Measurements from ENCODE around the gene C10orf143. TPM values are rescaled to one million over a fixed set of nuclear protein-coding genes. Genes with fewer than 3 reads are reported as not detected.

Gene C10orf143
- total RNA-seq, 4 donors from 2014 or later = 2.4 to 22.1 (median 7.7) TPM; not detected in 1

DNA sequence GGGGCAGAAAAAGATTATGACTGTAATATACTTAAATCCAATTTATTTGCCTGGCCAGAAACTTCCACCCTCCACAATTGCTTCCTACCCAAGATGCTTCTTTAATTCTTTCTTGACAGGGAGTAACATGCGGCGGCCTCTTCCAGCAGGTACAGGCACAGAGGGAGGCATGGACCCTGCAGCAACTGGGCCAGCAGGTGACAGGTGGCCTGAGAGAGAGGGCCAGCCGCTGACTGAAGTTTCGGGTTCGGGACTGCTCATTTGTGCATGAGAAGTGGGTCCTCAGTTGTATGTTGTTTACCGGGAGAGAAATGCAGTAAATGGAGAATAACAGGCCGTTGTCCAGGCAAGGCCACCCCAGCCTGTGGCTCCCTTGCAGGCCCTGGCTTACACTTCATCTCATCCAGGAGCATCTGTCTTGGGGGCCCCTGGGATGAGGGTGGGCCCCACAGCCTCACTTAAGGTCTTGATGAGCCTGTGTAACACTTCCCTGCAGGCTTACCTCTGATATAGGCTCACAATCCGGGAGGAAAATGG, 72.5 kb downstream of the C10orf143 start:
- Histone ChIP-seq H3K4me1 (no peaks in the 10 kb centered on the region), H3K27me3 (no peaks in the 10 kb centered on the region), H3K4me3 (no peak overlapping the region), H3K27ac (no peak overlapping the region), H3K9me3 (no peaks in the 10 kb centered on the region), H3K36me3 (no peaks in the 10 kb centered on the region)
- intact Hi-C loops (cut with DNase I; ENCODE audit: low total_unique reads) = no loop called here
- TF ChIP-seq, protein P1, sequence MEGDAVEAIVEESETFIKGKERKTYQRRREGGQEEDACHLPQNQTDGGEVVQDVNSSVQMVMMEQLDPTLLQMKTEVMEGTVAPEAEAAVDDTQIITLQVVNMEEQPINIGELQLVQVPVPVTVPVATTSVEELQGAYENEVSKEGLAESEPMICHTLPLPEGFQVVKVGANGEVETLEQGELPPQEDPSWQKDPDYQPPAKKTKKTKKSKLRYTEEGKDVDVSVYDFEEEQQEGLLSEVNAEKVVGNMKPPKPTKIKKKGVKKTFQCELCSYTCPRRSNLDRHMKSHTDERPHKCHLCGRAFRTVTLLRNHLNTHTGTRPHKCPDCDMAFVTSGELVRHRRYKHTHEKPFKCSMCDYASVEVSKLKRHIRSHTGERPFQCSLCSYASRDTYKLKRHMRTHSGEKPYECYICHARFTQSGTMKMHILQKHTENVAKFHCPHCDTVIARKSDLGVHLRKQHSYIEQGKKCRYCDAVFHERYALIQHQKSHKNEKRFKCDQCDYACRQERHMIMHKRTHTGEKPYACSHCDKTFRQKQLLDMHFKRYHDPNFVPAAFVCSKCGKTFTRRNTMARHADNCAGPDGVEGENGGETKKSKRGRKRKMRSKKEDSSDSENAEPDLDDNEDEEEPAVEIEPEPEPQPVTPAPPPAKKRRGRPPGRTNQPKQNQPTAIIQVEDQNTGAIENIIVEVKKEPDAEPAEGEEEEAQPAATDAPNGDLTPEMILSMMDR (IDR thresholded peaks at IDR 0.05) = no peak
- no peak for TF ChIP-seq POLR2A (IDR thresholded peaks at IDR 0.05)
- no peak for DNase-seq

- Histone ChIP-seq H3K4me1 (no peaks in the 10 kb centered on the region), H3K4me3 (no peak overlapping the region), H3K27ac (no peak overlapping the region), H3K27me3 (no peaks in the 10 kb centered on the region), H3K36me3 (no peaks in the 10 kb centered on the region), H3K9me3 (no peaks in the 10 kb centered on the region)
- intact Hi-C loops (cut with DNase I; ENCODE audit: low total_unique reads) = no loop called here
- DNase-seq = peak in 1 of 2 donors; percentile 6
- TF ChIP-seq, protein P1 (IDR thresholded peaks at IDR 0.05) = no peak
Measured at GRCh38 chr10:130037169-130037661, 73.4 kb downstream of the C10orf143 start.

- DNase-seq = no peak
Measured at GRCh38 chr10:130036296-130037065, 74.1 kb downstream of the C10orf143 start.

DNA sequence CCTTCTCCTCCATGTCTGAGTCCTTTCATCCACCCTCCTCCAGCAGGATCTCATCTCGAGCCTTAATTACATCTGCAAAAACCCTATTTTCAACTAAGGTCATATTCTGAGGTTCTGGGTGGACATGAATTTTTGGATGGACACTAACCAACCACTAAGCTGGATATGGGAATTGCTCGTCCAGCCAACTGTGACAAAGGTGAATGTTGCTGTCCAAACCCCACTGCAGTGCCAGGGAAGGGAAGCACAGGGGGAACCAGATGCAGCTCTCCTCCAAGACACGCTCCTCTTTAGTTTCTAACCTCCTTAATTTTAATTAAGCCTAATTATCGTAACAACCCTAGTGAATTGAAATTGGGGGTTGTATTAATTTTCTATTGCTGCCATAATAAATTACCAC, 81.4 kb downstream of the C10orf143 start:
- Histone ChIP-seq H3K4me1 (no peaks in the 10 kb centered on the region), H3K27me3 (no peaks in the 10 kb centered on the region), H3K9me3 (no peaks in the 10 kb centered on the region), H3K27ac (no peak overlapping the region), H3K36me3 (no peaks in the 10 kb centered on the region), H3K4me3 (no peak overlapping the region)
- TF ChIP-seq, protein P1 (IDR thresholded peaks at IDR 0.05) = no peak
- no peak for TF ChIP-seq POLR2A (IDR thresholded peaks at IDR 0.05)
- no peak for DNase-seq
- intact Hi-C loops (cut with DNase I; ENCODE audit: low total_unique reads) = no loop called here

More at GRCh38 chr10:130036296-130037065, 74.1 kb downstream of the C10orf143 start:
- intact Hi-C loops (cut with DNase I; ENCODE audit: low total_unique reads) = no loop called here
- H3K27me3 ChIP-seq = no peaks in the 10 kb centered on the region
- TF ChIP-seq POLR2A (IDR thresholded peaks at IDR 0.05) = no peak
- TF ChIP-seq, protein P1 (IDR thresholded peaks at IDR 0.05) = no peak
- no peak overlapping the region for H3K4me3 ChIP-seq
- no peaks in the 10 kb centered on the region for H3K36me3 ChIP-seq
- H3K4me1 ChIP-seq = no peaks in the 10 kb centered on the region
- no peak overlapping the region for H3K27ac ChIP-seq
- no peaks in the 10 kb centered on the region for H3K9me3 ChIP-seq

GRCh38 chr10:130028465-130028819, 82.2 kb downstream of the C10orf143 start:
- no peaks in the 10 kb centered on the region for H3K27me3 ChIP-seq
- TF ChIP-seq POLR2A (IDR thresholded peaks at IDR 0.05) = no peak
- TF ChIP-seq, protein P1 (IDR thresholded peaks at IDR 0.05) = no peak
- no peak for DNase-seq
- no peak overlapping the region for H3K27ac ChIP-seq
- no peaks in the 10 kb centered on the region for H3K36me3 ChIP-seq
- H3K4me3 ChIP-seq = no peak overlapping the region
- intact Hi-C loops (cut with DNase I; ENCODE audit: low total_unique reads) = no loop called here
- H3K9me3 ChIP-seq = no peaks in the 10 kb centered on the region
- H3K4me1 ChIP-seq = no peaks in the 10 kb centered on the region

Measured in uterus (tissue), 4 donors.